GM13976 (cell line): ENCODE results near the gene KRTAP4-8.
"Not testable (repeated sequence)": the region's sequence is repeated elsewhere in the genome, so short reads cannot be mapped to it uniquely, and the experiment has no call there.

Source experiments
- DNase-seq: peaks from one replicate; pipeline ENCODE4 v3.0.0; 2012; ENCODE audit warnings: low spot score
- in situ Hi-C: fragments of 300-500 bp; cut with MboI; formaldehyde crosslinking; loops from one replicate; pipeline ENCODE4 v1.12.0; 2022; ENCODE audit warnings: low sequenced_read_pairs, mixed read lengths, inconsistent platforms; ENCODE audit not compliant: unreplicated experiment
- TF ChIP-seq, protein P1 (sequence below): IDR thresholded peaks from 2 replicates; pipeline ENCODE4 v1.5.1; 2012; ENCODE audit warnings: borderline replicate concordance, mild to moderate bottlenecking; ENCODE audit not compliant: insufficient read depth; ENCODE audit errors: extremely low read depth, missing control alignments, control extremely low read depth

Gene KRTAP4-8

DNA sequence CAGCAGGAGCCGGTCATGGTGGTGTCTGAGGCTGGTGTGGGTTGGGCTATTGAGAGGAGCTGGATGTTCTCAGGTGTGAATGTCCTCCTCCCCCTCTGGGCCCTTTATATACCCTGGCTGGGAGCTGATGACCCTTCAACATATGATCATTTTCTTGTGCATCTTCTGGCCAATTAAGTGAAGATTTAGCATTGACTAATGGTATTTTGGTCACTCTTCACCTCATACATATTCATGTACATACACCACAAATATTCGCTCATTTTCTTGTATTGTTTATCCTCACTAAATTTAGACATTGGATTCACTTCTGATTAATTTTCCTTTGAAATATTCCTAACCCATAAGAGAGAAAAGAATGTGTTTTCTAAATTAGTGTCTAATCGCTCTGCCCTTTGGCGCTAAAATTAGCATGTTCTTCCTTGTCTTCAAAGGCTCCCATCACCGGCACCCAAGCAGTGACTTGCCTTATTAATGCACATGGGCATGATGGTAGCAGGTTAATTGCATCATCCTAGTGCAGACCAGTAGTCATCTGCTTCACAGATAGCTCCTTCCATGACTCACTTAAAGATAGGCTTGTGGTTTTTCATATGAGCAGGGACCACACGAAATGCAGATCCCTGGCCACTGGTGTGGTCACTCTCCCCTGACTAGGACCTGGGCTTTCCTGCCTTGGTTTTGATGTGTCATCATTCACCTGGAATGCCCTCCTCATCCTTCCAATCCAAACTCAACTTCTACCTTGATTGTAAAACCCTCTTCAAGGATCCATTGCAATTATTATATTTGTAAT lies 31.9 kb downstream of the KRTAP4-8 start, which contains the start of gene KRTAP2-4:
KRTAP2-4 (minus strand) TSS at position 51 of the 796 bp plus-strand sequence; CDS start at position 17, 34 bp downstream.
- DNase-seq, result no peak
- TF ChIP-seq, protein P1, sequence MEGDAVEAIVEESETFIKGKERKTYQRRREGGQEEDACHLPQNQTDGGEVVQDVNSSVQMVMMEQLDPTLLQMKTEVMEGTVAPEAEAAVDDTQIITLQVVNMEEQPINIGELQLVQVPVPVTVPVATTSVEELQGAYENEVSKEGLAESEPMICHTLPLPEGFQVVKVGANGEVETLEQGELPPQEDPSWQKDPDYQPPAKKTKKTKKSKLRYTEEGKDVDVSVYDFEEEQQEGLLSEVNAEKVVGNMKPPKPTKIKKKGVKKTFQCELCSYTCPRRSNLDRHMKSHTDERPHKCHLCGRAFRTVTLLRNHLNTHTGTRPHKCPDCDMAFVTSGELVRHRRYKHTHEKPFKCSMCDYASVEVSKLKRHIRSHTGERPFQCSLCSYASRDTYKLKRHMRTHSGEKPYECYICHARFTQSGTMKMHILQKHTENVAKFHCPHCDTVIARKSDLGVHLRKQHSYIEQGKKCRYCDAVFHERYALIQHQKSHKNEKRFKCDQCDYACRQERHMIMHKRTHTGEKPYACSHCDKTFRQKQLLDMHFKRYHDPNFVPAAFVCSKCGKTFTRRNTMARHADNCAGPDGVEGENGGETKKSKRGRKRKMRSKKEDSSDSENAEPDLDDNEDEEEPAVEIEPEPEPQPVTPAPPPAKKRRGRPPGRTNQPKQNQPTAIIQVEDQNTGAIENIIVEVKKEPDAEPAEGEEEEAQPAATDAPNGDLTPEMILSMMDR, result no peak
- in situ Hi-C loops, result no loop called here

DNA sequence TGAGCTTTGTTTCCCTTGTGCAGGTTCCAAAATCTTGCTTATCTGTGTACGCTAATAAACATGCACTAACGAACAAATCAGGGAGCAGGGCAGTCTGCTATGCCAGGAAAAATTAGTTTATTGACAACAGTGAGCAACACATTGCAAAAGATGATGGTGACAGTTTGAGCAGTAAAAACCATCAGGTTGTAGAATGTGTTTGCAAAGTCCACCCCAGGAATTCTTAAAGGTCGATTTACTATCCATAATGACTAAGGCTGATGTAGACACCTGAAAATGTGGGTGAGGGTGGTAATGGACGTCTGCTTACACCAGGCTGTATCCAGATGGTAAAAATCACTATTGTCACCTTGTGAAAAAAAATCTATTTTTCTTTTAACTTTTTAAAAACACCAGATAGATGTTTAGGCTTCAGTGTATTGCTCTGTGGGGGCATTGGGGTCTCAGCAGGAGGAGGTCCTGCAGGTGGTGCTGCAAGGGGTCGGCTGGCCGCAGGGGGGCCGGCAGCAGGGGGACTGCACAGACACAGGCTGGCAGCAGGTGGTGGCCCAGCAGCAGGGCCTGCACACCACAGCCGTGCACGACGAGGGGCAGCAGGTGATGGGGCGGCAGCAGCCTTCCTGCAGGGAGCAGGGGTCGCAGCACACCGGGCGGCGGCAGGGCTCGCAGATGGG lies 32.8 kb downstream of the KRTAP4-8 start:
- DNase-seq, result not testable (repeated sequence)

DNA sequence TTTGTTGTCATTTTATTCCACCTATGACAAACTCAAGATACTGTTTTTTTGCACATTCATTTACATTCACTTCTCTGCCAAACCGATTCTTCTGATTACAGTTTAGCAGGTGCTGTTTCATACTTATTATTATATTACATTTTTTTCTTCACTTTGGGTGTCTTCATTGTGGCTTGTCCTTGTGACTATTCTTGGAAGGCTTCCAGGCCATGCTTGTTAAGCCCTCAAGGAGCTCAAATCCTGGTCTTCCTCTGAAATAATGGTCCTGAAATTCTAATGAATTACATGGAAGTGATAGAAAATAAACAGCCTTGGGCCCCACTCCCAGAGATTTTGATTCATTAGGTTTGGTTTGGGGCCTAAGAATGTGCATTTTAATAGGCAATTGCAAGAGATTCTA lies 33.6 kb downstream of the KRTAP4-8 start:
- DNase-seq, result no peak
- in situ Hi-C loops, result no loop called here
- TF ChIP-seq, protein P1, result no peak

More for the DNA sequence above, 32.8 kb downstream of the KRTAP4-8 start:
- in situ Hi-C loops, result not testable (repeated sequence)

DNA sequence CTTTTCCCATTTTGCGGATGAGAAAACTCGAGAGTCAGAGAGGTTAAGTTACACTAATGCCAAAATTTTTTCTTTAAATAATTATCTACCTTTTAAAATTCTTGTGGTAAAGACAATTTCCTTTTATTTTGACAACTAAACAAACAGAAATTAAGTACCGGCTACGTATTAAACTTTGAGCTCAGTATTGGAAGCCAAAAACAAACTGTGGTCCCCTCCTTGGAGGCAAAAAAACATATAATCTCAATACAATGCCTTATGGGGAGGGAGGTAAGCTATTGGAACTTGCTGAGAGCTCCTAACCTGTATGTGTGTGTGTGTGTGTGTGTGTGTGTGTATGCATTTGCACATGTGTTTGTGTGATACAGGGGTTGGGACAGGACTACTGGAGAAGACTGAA lies 34.5 kb downstream of the KRTAP4-8 start:
- in situ Hi-C loops, result no loop called here
- TF ChIP-seq, protein P1, result no peak
- no peak for DNase-seq

DNA sequence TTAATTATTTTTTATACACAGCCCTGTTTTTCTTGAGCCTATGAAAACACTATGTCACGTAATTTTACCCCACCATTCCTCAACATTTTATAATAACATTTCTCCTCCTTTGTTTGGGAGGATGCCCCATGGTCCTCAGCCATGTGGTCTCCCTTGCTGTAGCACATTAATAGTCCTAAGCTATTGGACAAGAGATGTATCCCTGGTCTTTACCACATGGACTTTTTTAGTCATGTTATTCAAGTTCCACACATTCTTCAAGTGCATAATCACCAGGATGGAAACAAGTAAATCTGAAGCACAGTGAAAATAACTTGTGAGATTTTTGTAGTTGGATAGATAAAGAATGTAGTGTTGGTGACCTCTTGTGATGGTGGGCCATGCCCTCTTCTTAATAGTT lies 36.0 kb downstream of the KRTAP4-8 start:
- TF ChIP-seq, protein P1, result no peak
- DNase-seq, result no peak
- in situ Hi-C loops, result no loop called here

DNA sequence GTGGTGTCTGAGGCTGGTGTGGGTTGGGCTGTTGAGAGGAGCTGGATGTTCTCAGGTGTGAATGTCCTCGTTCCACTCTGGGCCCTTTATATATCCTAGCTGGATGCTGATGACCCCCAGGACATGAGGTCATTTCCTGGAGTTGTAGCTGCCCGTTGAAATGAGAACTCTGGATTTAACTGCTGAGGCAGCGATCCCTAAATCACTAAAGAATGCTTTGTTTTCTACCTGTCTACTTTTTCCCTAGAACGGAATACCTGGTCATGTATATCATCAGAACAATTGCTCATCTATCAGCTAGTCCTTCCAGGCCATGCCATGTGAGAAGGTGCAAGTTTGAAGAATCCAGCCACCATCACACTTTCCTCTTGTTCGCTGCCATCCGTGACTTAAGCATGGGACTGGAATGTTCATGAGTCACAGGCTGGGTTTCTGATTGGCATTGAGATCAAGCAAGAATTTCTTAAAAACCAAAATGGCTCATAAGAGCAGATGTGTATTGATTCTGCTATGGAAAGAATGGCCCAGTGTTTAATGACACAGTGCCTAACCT lies 37.8 kb downstream of the KRTAP4-8 start, which contains the start of gene KRTAP2-3:
KRTAP2-3 (minus strand) TSS at position 63 of the 553 bp plus-strand sequence. CDS start 64 bp downstream, outside the sequence.
- in situ Hi-C loops, result no loop called here
- no peak for DNase-seq
- TF ChIP-seq, protein P1, result no peak

DNA sequence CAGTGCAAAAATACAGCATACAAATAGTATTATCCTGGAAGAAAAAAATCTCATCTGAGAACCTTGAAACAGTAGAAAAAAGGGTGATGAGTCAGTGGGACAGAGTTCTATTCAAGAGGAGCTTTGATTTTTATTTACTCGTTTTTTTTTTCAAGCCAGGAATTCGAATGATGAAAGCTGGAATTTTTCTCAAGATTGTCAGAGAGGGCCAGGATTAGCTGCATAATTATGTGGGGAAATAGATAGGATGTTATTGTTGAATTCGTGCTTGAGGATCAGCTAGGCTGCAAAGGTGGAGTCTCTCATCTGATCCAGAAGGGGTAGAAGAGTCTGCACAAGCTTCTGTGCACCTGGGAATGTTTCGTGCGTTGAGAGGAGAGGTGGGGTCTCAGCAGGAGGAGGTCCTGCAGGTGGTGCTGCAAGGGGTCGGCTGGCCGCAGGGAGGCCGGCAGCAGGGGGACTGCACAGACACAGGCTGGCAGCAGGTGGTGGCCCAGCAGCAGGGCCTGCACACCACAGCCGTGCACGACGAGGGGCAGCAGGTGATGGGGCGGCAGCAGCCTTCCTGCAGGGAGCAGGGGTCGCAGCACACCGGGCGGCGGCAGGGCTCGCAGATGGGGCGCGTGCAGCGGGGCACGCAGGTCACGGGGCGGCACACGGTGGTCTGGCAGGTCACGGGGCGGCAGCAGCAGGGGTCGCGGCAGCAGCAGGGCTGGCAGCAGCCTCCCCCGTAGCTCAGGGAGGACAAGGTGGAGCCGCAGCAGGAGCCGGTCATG lies 38.5 kb downstream of the KRTAP4-8 start:
- in situ Hi-C loops, DNase-seq: not testable (repeated sequence)
